Measurements from ENCODE around the gene C13orf46.

GRCh38 chr13:113941571-113942191 lies 32.2 kb downstream of the C13orf46 start:
- TF ChIP-seq POLR2A (IDR thresholded peaks at IDR 0.05; ENCODE audit: low read length) (no peak), GATA1 (IDR thresholded peaks at IDR 0.05; ENCODE audit: low read depth, low read length) (no peak)
